Gastrocnemius medialis (tissue), 4 donors: ENCODE data around the gene EXD3.

Experiments
- CTCF ChIP-seq, 5 experiments: fragments of 450-650 bp in 3 of 5; fragments of 200-600 bp in 2 of 5; sonication (generic) in 2 of 5; IDR thresholded peaks in 4 of 5; conservative IDR thresholded peaks in 1 of 5; 1 replicate in 4 of 5; 2 replicates in 1 of 5; pipeline ENCODE4 v1.5.1; 2016 to 2019; ENCODE audit warnings: antibody characterized with exemption in 5 of 5, mild to moderate bottlenecking in 3 of 5, moderate library complexity in 3 of 5
- POLR2A ChIP-seq, 2 donors: fragments of 450-650 bp; IDR thresholded peaks; one replicate each; pipeline ENCODE4 v1.6.1; 2017; ENCODE audit warnings: antibody characterized with exemption in 2 of 2, mild to moderate bottlenecking in 2 of 2, moderate library complexity in 2 of 2

- TF ChIP-seq CTCF (IDR thresholded peaks at IDR 0.05 in 4 of 5, conservative IDR thresholded peaks at IDR 0.05 in 1 of 5) (no peak), POLR2A (IDR thresholded peaks at IDR 0.05) (peak in 1 of 2 donors; percentile 52)
Measured at GRCh38 chr9:137417161-137418021, 5.6 kb downstream of the EXD3 start.
